A673 (cell line): Measurements from ENCODE around the gene MCM10.

ENCODE experiments used
- EZH2 ChIP-seq: fragments of 200-600 bp; sonication (generic); IDR thresholded peaks from 2 replicates; pipeline ENCODE4 v1.6.1; 2017; ENCODE audit warnings: borderline replicate concordance, low read depth, mild to moderate bottlenecking, mixed read lengths, antibody characterized with exemption, low read length; ENCODE audit not compliant: poor library complexity, severe bottlenecking
- TF ChIP-seq, protein P1 (sequence below): fragments of 300-800, 200-600 bp; sonication (generic); conservative IDR thresholded peaks from 2 replicates; pipeline ENCODE4 v1.5.1; 2017; ENCODE audit warnings: low read depth, mild to moderate bottlenecking, antibody characterized with exemption, low read length, moderate library complexity, mixed read lengths

DNA sequence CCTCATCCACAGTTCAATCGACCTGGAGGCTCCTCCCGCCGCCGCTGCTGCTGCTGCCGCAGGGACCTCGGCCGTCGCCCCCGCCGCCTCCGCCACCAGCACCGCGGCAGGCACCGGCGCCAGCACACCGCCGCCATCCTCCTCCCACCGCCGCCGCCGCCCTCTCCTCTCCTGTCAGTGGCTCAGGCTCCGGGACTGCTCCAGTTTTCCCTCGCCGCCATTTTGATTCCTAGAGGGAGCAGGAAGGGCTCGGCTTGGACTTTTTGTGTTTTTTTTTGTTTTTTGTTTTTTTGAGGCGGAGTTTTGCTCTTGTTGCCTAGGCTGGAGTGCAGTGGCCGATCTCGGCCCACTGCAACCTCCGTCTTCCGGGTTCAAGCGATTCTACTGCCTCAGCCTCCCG lies 3.0 kb upstream of the MCM10 start:
- TF ChIP-seq, protein P1, sequence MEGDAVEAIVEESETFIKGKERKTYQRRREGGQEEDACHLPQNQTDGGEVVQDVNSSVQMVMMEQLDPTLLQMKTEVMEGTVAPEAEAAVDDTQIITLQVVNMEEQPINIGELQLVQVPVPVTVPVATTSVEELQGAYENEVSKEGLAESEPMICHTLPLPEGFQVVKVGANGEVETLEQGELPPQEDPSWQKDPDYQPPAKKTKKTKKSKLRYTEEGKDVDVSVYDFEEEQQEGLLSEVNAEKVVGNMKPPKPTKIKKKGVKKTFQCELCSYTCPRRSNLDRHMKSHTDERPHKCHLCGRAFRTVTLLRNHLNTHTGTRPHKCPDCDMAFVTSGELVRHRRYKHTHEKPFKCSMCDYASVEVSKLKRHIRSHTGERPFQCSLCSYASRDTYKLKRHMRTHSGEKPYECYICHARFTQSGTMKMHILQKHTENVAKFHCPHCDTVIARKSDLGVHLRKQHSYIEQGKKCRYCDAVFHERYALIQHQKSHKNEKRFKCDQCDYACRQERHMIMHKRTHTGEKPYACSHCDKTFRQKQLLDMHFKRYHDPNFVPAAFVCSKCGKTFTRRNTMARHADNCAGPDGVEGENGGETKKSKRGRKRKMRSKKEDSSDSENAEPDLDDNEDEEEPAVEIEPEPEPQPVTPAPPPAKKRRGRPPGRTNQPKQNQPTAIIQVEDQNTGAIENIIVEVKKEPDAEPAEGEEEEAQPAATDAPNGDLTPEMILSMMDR = no peak
- TF ChIP-seq EZH2 = no peak
